HG02943 (cell line): ENCODE results near the gene LYPD4.
"Not testable (repeated sequence)": the region's sequence is repeated elsewhere in the genome, so short reads cannot be mapped to it uniquely, and the experiment has no call there.

Experiments used
- ATAC-seq: cut with Tn5 transposase; IDR thresholded peaks from one replicate; pipeline ENCODE4 v1.9.1; 2021; ENCODE audit warnings: mild to moderate bottlenecking, low read depth, moderate library complexity; ENCODE audit not compliant: unreplicated experiment

The LYPD4 gene

DNA sequence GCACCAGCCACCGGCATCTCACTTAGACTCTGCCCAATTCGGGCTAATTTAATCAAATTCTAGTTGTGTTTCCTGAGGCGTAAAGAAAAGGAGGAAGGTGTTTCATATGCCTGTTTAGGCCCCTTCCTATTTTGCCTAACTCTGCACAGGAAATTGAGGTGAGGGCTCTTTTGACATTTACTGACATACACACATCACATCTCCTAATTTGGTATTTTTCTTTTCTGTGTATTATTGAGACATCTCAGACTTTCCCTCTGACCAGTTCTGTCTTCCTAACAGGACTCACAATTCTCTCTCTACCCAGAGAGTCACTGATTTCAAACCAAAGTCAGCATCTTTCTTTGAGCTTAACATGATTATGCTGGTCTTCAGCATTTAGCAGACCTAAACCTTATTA, 40.1 kb downstream of the LYPD4 start:
- no peak for ATAC-seq

DNA sequence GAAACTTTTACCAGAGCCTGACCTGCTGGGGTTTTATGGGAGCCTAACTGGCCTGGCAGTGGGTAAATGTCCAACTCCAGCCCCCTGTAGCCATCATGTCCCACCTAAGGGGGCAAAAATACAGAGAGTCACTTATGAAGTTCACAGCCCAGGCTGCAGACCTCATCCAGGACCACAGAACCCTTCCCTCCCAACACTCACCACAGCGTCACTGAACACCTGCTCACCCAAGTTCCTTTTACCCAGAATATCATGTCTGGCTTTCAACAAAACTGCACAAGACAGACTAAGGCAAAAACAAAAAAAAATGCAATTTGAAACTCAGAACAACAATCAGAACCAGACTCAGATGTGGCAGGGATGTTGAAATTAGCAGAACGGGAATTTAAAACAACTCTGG, 41.7 kb downstream of the LYPD4 start:
- no peak for ATAC-seq

DNA sequence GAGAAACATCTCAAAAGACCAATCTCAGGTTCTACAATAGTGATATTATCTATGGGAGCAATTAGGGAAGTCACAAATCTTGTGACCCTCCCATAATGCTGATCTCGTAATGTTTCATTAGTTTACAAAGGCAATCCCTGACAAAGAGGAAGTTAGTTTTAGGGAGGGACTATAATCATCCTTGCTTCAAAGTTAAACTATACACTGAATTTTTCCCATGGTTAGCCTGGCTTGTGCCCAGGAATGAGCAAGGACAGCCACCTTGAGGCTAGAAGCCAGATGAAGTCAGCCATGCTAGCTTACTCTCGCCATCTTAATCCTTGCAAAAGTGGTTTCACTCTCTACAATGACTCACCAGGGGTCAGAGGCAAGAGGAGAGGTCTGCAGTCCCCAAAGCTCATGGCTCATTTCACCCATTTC, 42.7 kb downstream of the LYPD4 start:
- no peak for ATAC-seq

GRCh38 chr19:41801031-41801430, 43.5 kb downstream of the LYPD4 start:
- no peak for ATAC-seq

- ATAC-seq = no peak
Observed at GRCh38 chr19:41799444-41800000, 45.0 kb downstream of the LYPD4 start.

- ATAC-seq = no peak
Observed at GRCh38 chr19:41796901-41797300, 47.6 kb downstream of the LYPD4 start.

DNA sequence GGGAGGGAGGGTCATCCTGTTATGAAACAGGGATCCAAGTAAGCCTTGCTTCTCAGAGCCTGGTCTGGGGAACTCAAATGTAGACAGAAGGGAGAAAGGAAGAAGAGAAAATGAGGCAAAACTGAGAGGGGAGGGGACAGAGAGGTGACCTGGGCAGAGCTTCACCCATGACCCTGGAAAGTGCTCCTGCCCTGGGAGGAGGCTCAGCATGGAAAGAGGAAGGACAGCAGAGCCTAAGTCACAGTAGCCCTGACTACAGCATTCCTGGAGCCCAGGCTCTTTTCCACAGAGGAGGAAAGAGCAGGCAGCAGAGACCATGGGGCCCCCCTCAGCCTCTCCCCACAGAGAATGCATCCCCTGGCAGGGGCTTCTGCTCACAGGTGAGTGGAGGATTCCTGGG, 48.1 kb downstream of the LYPD4 start, which contains the start of gene CEACAM3:
TSS of gene CEACAM3 (plus strand) at position 226 of the 400 bp plus-strand sequence. CDS start at position 317, 91 bp downstream.
- ATAC-seq = no peak

- no peak for ATAC-seq
Observed at GRCh38 chr19:41795031-41795461, 49.4 kb downstream of the LYPD4 start.

- ATAC-seq = no peak
Observed at GRCh38 chr19:41793414-41793727, 51.1 kb downstream of the LYPD4 start.

GRCh38 chr19:41792513-41793413, 51.7 kb downstream of the LYPD4 start:
- no peak for ATAC-seq

- ATAC-seq = not testable (repeated sequence)
Observed at GRCh38 chr19:41789053-41789452, 55.4 kb downstream of the LYPD4 start.

DNA sequence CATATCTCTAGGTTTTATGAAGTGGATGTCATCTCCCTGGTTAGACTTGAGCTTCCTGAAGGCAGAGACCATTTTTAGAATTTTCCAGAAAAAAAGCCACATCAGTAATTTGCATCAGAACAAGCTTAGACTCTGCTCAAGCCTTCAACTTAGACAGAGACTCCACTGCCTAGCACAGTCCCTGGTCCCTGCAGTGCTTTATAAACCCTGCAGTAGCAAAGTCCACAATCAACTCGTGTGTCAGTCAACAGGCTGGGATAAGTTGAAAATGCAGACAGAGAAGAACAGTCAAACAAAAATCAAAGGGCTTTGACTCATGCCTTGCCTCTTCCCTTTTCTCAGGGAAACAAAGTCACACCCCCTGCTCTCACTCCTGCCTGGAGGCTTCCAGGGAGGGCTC, 56.0 kb downstream of the LYPD4 start:
- ATAC-seq = not testable (repeated sequence)
